Measurements from ENCODE around the gene AHI1.
A peak's percentile ranks its signal among the peaks of the same experiment; 100 is the strongest.
"Not testable (repeated sequence)": the region's sequence is repeated elsewhere in the genome, so short reads cannot be mapped to it uniquely, and the experiment has no call there.

Gene AHI1

DNA sequence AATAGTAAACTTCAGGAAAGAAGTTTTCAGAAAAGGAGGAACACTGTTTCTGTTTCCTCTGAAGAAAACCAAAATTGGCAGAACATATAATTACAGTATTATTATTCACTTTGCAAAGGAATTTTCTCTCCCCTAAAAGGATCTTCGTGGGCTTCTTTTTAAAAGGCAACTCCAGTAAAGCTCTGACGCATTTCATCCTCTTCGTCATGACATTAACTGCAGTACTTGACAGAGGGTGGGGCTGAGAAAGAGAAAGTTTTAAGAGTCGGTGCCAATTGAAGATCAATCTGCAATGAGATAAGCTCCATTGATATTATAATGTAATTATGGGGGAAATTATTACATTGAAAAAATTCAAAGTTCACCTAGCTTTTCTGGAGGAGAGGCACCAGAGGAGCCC, 240.7 kb downstream of the AHI1 start:
- DNase-seq, result no peak

GRCh38 chr6:135254471-135254870, 243.1 kb downstream of the AHI1 start:
- no peak for DNase-seq

- DNase-seq, result no peak
Measured at GRCh38 chr6:135251498-135252441, 245.8 kb downstream of the AHI1 start.

GRCh38 chr6:135250751-135251497, 246.6 kb downstream of the AHI1 start:
- DNase-seq, result peak; percentile 60

DNA sequence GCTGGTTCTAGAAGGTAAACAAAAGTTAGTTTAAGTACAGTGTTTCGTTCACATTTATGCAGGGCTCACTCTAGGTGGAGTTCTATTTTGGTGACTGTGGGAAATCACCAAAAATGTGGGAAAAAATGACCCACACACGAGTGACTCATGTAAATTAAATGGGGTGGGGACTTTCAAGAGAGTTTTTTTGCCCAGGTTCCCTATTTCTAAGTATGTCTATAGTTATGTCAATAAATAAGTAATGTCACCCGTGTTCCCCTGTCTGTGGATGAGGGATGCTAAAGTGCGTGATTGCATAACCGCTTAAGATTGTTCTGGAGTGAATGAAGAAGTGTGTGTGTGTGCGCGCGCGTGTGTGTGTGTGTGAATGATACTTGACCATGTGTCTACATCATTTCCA, 247.3 kb downstream of the AHI1 start:
- no peak for DNase-seq

DNA sequence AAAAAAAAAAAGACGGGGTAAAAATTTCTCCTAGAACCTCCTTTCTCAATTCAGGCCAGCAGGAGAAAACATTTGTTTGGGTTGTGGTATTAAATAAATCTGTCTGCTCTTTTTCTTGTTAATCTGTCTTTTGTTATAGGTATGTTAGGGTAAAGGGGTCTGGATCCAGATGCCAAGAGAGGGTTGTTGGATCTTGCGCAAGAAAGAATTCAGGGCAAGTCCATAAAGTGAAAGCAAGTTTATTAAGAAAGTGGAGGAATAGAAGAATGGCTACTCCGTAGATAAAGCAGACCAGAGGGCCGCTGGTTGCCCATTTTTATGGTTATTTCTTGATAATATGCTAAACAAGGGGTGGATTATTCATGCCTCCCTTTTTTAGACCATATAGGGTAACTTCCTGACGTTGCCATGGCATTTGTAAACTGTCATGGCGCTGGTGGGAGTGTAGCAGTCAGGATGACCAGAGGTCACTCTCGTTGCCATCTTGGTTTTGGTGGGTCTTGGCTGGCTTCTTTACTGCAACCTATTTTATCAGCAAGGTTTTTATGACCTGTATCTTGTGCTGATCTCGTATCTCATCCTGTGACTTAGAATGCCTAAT, 251.0 kb downstream of the AHI1 start:
- not testable (repeated sequence) for DNase-seq

- no peak for DNase-seq
Measured at GRCh38 chr6:135244805-135245204, 252.7 kb downstream of the AHI1 start.

DNA sequence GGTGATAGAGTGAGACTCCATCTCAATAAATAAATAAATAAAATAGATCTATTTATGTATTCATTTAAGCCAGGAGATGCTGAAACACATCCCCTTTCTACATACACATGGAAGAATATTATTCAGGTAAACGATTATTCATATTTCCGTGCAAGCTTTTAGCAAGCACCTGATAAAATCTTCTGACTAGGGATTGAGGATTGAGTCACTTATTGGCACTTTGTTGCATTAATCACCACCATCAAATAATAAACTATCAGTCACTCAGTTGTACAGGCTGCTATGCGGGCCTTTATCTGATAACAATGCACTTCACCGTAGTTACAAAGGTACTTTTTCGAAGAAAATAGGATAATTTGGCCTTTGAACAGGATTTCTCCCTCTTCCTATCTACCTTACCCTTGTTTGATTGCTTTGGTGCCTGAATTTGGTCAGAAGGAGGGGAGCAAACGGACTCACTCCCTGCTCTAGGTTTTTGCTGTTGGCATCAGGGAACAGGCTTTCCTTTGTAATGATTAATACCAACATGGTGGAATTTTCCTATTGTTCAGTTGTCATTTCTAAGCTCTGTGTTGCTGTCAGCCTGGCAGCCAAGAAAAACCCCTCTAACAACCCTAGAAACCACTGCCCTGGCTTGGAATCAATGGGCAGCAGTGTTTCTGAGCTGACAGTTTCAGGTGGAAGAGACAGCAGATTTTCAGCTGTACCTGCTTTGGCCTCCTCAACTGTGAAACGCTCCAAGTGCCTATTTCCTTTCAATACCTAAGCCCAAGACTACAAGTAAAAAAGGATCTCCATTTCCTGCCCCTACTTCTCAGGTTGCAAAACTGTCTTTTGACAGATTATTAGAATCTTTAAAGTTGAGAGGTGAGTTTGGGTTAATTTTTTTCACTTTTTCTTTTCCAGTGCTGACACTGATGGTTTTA, 253.4 kb downstream of the AHI1 start:
- DNase-seq, result no peak

DNA sequence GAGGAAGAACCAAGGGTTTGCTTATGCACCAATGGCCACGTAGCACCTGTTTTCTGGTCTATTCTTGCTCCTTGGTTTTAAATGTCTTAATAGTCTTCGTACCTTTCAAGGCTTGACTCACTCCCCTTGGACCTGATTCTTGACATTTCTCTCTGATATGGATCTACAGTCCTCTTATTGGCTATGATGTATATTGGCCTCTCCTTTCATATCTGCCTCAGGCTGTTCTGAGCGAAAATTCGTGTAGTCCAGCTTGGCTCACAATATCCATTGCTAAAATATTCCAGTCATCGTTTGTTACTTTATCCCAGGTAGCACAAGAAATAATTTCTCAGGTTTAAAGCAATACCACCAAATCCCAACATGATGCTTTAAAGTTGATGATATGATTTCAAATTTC, 256.8 kb downstream of the AHI1 start:
- no peak for DNase-seq

DNA sequence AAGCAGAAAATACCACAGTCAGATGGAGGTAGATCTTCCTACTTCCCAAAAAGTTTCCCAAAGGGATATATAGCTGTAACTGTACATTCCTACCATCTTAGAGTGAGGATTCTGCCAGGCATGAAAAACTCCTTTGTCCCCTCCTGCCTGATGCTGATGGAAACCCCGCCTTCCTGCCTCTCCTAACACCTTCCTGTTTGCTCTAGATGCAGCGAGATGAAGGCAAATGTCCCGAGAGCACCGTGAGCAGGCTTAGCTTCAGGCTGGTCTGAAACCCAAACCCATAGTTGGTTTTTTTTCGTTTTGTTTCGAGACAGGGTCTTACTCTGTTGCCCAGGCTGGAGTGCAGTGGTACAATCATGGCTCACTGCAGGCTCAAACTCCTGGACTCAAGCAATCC, 260.8 kb downstream of the AHI1 start:
- DNase-seq, result peak; percentile 4

DNA sequence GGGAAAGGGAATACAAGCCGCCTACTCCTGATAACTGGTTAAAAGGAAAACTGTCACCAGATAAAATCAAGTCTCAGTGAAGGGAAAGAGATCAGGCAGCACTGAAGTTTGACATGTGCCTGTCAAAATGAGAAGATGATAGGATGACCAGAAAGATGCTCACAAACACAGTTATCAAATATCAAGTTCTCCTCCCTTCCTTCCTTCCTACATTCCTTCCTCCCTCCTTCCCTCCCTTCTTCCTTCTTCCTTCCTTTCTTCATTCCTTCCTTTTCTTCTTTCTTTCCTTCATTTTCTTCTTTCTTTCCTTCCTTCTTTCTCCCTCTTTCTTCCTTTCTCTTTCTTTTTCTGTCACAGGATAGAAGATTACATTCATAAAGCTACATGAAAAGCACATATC, 261.2 kb downstream of the AHI1 start:
- DNase-seq, result no peak

DNA sequence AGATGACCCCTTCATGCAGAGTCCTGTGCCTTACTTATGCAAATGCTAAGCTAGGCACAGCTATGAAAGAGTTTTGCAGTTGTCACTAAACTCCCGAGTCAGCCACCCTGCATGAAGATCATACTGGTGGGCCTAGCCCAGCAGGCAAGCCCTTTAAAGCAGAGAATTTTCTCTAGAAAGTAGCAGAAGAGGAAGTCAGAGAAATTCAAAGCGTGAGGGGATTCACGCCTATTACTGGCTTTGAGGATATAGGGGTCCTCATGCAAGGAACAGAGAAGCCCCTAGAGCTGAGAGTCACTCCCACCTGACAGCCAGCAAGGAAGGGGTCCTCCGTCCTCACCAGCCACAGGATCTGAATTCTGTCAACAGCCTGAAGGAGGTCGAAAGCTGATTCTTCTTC, 261.8 kb downstream of the AHI1 start:
- no peak for DNase-seq

DNA sequence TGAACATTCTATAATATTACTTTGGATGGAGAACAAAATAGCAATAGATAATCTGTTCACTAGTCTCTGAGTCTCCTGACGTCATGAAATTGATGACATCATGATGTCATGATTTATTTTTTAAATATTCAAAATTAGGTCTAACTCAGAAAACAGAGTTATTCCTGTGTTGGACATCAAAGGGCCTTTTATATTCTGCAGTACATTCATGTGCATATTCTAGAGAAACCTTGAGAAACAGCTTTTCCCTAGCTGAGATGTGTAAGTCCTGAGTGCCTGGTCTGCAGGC, 263.1 kb downstream of the AHI1 start:
- DNase-seq, result no peak

DNA sequence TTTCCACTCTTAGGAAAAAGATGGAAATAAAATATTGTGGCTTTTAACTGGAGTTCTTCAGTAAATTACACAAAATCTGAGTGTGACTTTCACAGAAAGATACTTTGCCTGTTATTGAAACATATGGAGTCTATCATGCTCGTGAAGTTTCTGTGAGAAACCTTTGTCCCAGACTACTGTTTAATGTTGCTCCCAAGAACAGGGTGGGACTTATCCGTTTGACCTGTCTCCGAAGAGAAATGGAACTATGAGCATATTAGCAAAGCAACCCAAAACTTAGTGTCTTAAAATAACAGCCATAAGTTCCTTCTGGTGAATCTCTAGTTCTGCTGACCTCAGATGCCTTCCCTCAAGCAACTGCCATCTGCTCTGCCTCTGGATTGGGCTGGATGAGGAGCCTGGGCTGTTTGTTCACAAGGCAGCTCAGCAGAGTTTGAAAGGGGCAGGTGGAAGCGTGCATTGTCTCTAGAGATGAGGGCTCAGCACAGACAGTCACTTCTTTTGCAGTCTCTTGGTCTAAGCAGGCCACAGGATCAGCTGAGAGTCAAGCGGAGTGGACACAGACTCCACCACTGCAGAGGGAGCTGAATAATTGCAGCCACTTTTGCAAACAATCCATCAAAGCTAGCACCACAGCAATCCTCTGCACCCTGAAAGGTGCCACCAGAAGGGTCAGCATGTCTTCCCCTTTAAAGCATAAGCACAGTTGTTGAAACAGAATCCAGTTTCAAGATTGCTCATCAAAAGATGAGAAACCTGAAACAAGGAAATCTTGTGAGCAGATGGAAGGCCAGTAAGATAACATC, 263.7 kb downstream of the AHI1 start:
- DNase-seq, result no peak

Data from NCI-H1436 (cell line).